Sigmoid colon (tissue), 4 donors: Measurements from ENCODE around the gene SH3RF3.

Source experiments
- POLR2A ChIP-seq, 2 donors: fragments of 450-650 bp; IDR thresholded peaks; one replicate each; pipeline ENCODE4 v1.6.1; 2016; ENCODE audit warnings: antibody characterized with exemption in 2 of 2, mild to moderate bottlenecking in 2 of 2, moderate library complexity in 2 of 2
- POLR2AphosphoS5 ChIP-seq, 4 donors: sonication (generic); formaldehyde crosslinking; IDR thresholded peaks; one replicate each; pipeline ENCODE4 v1.6.1; 2017; ENCODE audit warnings: antibody characterized with exemption in 4 of 4
- TF ChIP-seq, protein P1 (sequence below), 4 experiments: fragments of 450-650 bp in 3 of 4; fragments of 200-600 bp in 1 of 4; IDR thresholded peaks; one replicate each; pipeline ENCODE4 v1.5.1; 2016 to 2019; ENCODE audit warnings: antibody characterized with exemption in 4 of 4, mild to moderate bottlenecking in 3 of 4, moderate library complexity in 2 of 4

- TF ChIP-seq, protein P1, sequence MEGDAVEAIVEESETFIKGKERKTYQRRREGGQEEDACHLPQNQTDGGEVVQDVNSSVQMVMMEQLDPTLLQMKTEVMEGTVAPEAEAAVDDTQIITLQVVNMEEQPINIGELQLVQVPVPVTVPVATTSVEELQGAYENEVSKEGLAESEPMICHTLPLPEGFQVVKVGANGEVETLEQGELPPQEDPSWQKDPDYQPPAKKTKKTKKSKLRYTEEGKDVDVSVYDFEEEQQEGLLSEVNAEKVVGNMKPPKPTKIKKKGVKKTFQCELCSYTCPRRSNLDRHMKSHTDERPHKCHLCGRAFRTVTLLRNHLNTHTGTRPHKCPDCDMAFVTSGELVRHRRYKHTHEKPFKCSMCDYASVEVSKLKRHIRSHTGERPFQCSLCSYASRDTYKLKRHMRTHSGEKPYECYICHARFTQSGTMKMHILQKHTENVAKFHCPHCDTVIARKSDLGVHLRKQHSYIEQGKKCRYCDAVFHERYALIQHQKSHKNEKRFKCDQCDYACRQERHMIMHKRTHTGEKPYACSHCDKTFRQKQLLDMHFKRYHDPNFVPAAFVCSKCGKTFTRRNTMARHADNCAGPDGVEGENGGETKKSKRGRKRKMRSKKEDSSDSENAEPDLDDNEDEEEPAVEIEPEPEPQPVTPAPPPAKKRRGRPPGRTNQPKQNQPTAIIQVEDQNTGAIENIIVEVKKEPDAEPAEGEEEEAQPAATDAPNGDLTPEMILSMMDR (IDR thresholded peaks at IDR 0.05): no peak
- no peak for TF ChIP-seq POLR2A (IDR thresholded peaks at IDR 0.05)
- TF ChIP-seq POLR2AphosphoS5 (IDR thresholded peaks at IDR 0.05): no peak
Observed at GRCh38 chr2:109507828-109508227, 378.8 kb downstream of the SH3RF3 start.
